ENCODE measurements around the gene MSANTD7. TPM values are rescaled to one million over a fixed set of nuclear protein-coding genes. Genes with fewer than 3 reads are reported as not detected.

MSANTD7 gene
- total and polyA plus RNA-seq, 2 donors from 2014 or later, result 2.8 to 9.5 TPM

GRCh38 chr10:14820010-14820774, 17.9 kb upstream of the MSANTD7 start:
- Histone ChIP-seq H3K9ac (ENCODE audit: low read length in 3 of 3) (no peak overlapping the region), H3K27ac (ENCODE audit: low read depth in 2 of 2, low read length in 2 of 2) (no peak overlapping the region), H3K4me3 (ENCODE audit: low read length in 3 of 3) (no peak overlapping the region), H3K36me3 (ENCODE audit: control insufficient read depth in 2 of 3, insufficient read depth in 3 of 3, low read length in 3 of 3) (no peaks in the 10 kb centered on the region), H3K9me3 (ENCODE audit: control insufficient read depth in 2 of 3, insufficient read depth in 1 of 3, low read length in 3 of 3) (no peaks in the 10 kb centered on the region), H3K4me1 (ENCODE audit: control insufficient read depth in 2 of 3, insufficient read depth in 2 of 3, low read depth in 1 of 3, low read length in 3 of 3) (peaks cover 0 to 6% (median 4%) of the 10 kb centered on the region in 3 donors), H3K27me3 (ENCODE audit: control insufficient read depth, insufficient read depth, low read length) (no peaks in the 10 kb centered on the region)
- FAIRE-seq (no peak), DNase-seq (no peak)
- TF ChIP-seq CTCF (IDR thresholded peaks at IDR 0.05; ENCODE audit: borderline replicate concordance, extremely low read depth, insufficient read depth), result no peak
- intact Hi-C loops (cut with DNase I), result no loop called here

- Histone ChIP-seq H3K9me3 (ENCODE audit: control insufficient read depth in 2 of 3, insufficient read depth in 1 of 3, low read length in 3 of 3) (no peaks in the 10 kb centered on the region), H3K27ac (ENCODE audit: low read depth in 2 of 2, low read length in 2 of 2) (no peak overlapping the region), H3K4me1 (ENCODE audit: control insufficient read depth in 2 of 3, insufficient read depth in 2 of 3, low read depth in 1 of 3, low read length in 3 of 3) (peaks cover 0 to 6% (median 4%) of the 10 kb centered on the region in 3 donors), H3K27me3 (ENCODE audit: control insufficient read depth, insufficient read depth, low read length) (no peaks in the 10 kb centered on the region), H3K9ac (ENCODE audit: low read length in 3 of 3) (no peak overlapping the region), H3K36me3 (ENCODE audit: control insufficient read depth in 2 of 3, insufficient read depth in 3 of 3, low read length in 3 of 3) (no peaks in the 10 kb centered on the region), H3K4me3 (ENCODE audit: low read length in 3 of 3) (no peak overlapping the region)
- intact Hi-C loops (cut with DNase I), result no loop called here
- TF ChIP-seq CTCF (IDR thresholded peaks at IDR 0.05; ENCODE audit: borderline replicate concordance, extremely low read depth, insufficient read depth), result no peak
- no peak for FAIRE-seq
- no peak for DNase-seq
Measured at GRCh38 chr10:14820775-14821154, 17.3 kb upstream of the MSANTD7 start.

- no peak for DNase-seq
- no peaks in the 10 kb centered on the region for H3K27me3 ChIP-seq (ENCODE audit: control insufficient read depth, insufficient read depth, low read length)
- no peak overlapping the region for H3K27ac ChIP-seq (ENCODE audit: low read depth in 2 of 2, low read length in 2 of 2)
- H3K36me3 ChIP-seq (ENCODE audit: control insufficient read depth in 2 of 3, insufficient read depth in 3 of 3, low read length in 3 of 3), result no peaks in the 10 kb centered on the region
- H3K4me3 ChIP-seq (ENCODE audit: low read length in 3 of 3), result no peak overlapping the region
- TF ChIP-seq CTCF (IDR thresholded peaks at IDR 0.05; ENCODE audit: borderline replicate concordance, extremely low read depth, insufficient read depth), result no peak
- peaks cover 0 to 6% (median 4%) of the 10 kb centered on the region in 3 donors for H3K4me1 ChIP-seq (ENCODE audit: control insufficient read depth in 2 of 3, insufficient read depth in 2 of 3, low read depth in 1 of 3, low read length in 3 of 3)
- intact Hi-C loops (cut with DNase I), result no loop called here
- no peak overlapping the region for H3K9ac ChIP-seq (ENCODE audit: low read length in 3 of 3)
- FAIRE-seq, result no peak
- H3K9me3 ChIP-seq (ENCODE audit: control insufficient read depth in 2 of 3, insufficient read depth in 1 of 3, low read length in 3 of 3), result no peaks in the 10 kb centered on the region
Measured at GRCh38 chr10:14821635-14822375, 16.3 kb upstream of the MSANTD7 start.

Data from kidney (tissue), 14 donors.